ENCODE data around the gene TUBG1.

The TUBG1 gene

DNA sequence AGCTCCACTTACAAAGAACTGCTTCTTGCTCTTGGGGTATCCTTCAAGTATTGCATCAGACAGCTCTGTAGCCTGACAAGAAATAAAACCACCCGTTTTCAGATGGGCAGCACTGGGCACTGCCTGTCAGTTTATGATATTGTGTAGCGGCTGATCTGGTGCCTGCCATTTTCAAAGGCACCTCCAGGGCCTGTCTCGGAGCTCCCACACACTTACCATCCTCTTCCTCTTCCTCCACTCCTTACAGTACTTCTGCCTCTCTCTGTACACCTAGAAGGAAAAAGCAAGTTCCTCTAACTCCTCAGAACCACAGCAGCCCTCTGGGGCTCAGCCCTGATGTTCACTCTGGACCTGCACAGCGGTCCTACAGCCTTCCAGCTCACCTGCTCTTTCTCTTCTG is 36.4 kb upstream of the TUBG1 start:
- TF ChIP-seq ARNTL (CRISPR knock-in tag; IDR thresholded peaks at IDR 0.05; ENCODE audit: borderline replicate concordance, low read depth) (no peak), ISL1 (CRISPR knock-in tag; IDR thresholded peaks at IDR 0.05) (no peak), ZC3H10 (CRISPR knock-in tag; IDR thresholded peaks at IDR 0.05) (no peak), PATZ1 (CRISPR knock-in tag; IDR thresholded peaks at IDR 0.05; ENCODE audit: borderline replicate concordance) (no peak), TCF4 (CRISPR knock-in tag; IDR thresholded peaks at IDR 0.05; ENCODE audit: borderline replicate concordance) (no peak), OSR1 (CRISPR knock-in tag; IDR thresholded peaks at IDR 0.05) (no peak), POU6F1 (CRISPR knock-in tag; IDR thresholded peaks at IDR 0.05; ENCODE audit: borderline replicate concordance, low read depth) (no peak), ZFP30 (CRISPR knock-in tag; IDR thresholded peaks at IDR 0.05) (no peak), BACH2 (CRISPR knock-in tag; IDR thresholded peaks at IDR 0.05; ENCODE audit: borderline replicate concordance) (no peak), ZNF70 (CRISPR knock-in tag; IDR thresholded peaks at IDR 0.05) (no peak), ZFP3 (CRISPR knock-in tag; IDR thresholded peaks at IDR 0.05) (no peak)
- ATAC-seq, result no peak

DNA sequence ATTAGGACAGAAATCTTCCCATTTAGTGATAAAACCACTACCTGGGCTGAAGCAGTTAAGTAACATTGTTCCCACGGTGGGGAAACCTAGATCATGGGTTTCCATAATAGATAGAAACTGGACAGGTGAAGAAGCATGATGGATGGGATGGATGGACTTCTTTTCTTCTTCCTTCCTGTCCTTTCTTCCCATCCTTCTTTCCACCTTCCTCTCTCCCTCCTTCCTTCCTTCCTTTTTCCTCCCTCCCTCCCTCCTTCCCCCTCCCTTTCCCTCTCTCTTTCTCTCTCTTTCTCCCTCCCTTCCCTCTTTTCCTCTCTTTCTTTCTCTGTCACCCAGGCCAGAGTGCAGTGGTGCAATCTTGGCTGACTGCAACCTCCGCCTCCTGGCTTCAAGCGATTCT is 35.0 kb upstream of the TUBG1 start:
- TF ChIP-seq ZFP3 (CRISPR knock-in tag; IDR thresholded peaks at IDR 0.05) (no peak), POU6F1 (CRISPR knock-in tag; IDR thresholded peaks at IDR 0.05; ENCODE audit: borderline replicate concordance, low read depth) (no peak), SNAI2 (CRISPR knock-in tag; IDR thresholded peaks at IDR 0.05) (no peak), RARB (CRISPR knock-in tag; IDR thresholded peaks at IDR 0.05) (no peak), TOX (CRISPR knock-in tag; IDR thresholded peaks at IDR 0.05; ENCODE audit: borderline replicate concordance) (no peak), ISL1 (CRISPR knock-in tag; IDR thresholded peaks at IDR 0.05) (no peak), TSHZ2 (CRISPR knock-in tag; IDR thresholded peaks at IDR 0.05) (no peak), CREB5 (CRISPR knock-in tag; IDR thresholded peaks at IDR 0.05; ENCODE audit: low read depth) (no peak), BACH2 (CRISPR knock-in tag; IDR thresholded peaks at IDR 0.05; ENCODE audit: borderline replicate concordance) (no peak), ZFP30 (CRISPR knock-in tag; IDR thresholded peaks at IDR 0.05) (no peak), ZNF8 (CRISPR knock-in tag; IDR thresholded peaks at IDR 0.05) (no peak), GLIS3 (CRISPR knock-in tag; IDR thresholded peaks at IDR 0.05) (no peak), ESRRG (CRISPR knock-in tag; IDR thresholded peaks at IDR 0.05) (no peak), ARNTL (CRISPR knock-in tag; IDR thresholded peaks at IDR 0.05; ENCODE audit: borderline replicate concordance, low read depth) (no peak), PATZ1 (CRISPR knock-in tag; IDR thresholded peaks at IDR 0.05; ENCODE audit: borderline replicate concordance) (no peak), ZNF565 (CRISPR knock-in tag; conservative IDR thresholded peaks at IDR 0.05; ENCODE audit: low read depth) (no peak), TCF4 (CRISPR knock-in tag; IDR thresholded peaks at IDR 0.05; ENCODE audit: borderline replicate concordance) (no peak), ZNF70 (CRISPR knock-in tag; IDR thresholded peaks at IDR 0.05) (no peak), ZC3H10 (CRISPR knock-in tag; IDR thresholded peaks at IDR 0.05) (no peak)
- TF ChIP-seq, protein P1, sequence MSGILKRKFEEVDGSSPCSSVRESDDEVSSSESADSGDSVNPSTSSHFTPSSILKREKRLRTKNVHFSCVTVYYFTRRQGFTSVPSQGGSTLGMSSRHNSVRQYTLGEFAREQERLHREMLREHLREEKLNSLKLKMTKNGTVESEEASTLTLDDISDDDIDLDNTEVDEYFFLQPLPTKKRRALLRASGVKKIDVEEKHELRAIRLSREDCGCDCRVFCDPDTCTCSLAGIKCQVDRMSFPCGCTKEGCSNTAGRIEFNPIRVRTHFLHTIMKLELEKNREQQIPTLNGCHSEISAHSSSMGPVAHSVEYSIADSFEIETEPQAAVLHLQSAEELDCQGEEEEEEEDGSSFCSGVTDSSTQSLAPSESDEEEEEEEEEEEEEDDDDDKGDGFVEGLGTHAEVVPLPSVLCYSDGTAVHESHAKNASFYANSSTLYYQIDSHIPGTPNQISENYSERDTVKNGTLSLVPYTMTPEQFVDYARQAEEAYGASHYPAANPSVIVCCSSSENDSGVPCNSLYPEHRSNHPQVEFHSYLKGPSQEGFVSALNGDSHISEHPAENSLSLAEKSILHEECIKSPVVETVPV (CRISPR knock-in tag; IDR thresholded peaks at IDR 0.05), result no peak
- no peak for ATAC-seq

Data from SK-N-SH treated with all-trans-retinoic acid at 6 μM for 48 hours (cell line).